Subcutaneous adipose tissue (tissue), 4 donors: Measurements from ENCODE around the gene GABRD. TPM values are rescaled to one million over a fixed set of nuclear protein-coding genes. Genes with fewer than 3 reads are reported as not detected.

Source experiments
- CTCF ChIP-seq: fragments of 450-650 bp; IDR thresholded peaks from one replicate; pipeline ENCODE4 v1.5.1; 2016; ENCODE audit warnings: low read depth, mild to moderate bottlenecking, control low read depth, antibody characterized with exemption, moderate library complexity
- total RNA-seq, 4 donors: library from RNA; depleted of rRNA; stranded (reverse); fragments of >200 nt; gene quantifications; one replicate each; pipeline ENCODE4 v1.1.0, GENCODE V29; 2016

GABRD gene
- total RNA-seq, 4 donors from 2014 or later = 1.3 TPM; not detected in 3

GRCh38 chr1:2014741-2015735 lies 4.1 kb upstream of the GABRD start:
- no peak for TF ChIP-seq CTCF

- no peak for TF ChIP-seq CTCF
Observed at GRCh38 chr1:2016123-2016522, 3.0 kb upstream of the GABRD start.

GRCh38 chr1:2018217-2019171 lies 651 bp upstream of the GABRD start:
- TF ChIP-seq CTCF = no peak

- no peak for TF ChIP-seq CTCF
Observed at GRCh38 chr1:2019571-2020309, 595 bp downstream of the GABRD start.

GRCh38 chr1:2020310-2020655 lies 1.1 kb downstream of the GABRD start:
- no peak for TF ChIP-seq CTCF

- no peak for TF ChIP-seq CTCF
Observed at GRCh38 chr1:2021550-2021949, 2.4 kb downstream of the GABRD start.
